K562 (cell line): Measurements from ENCODE around the gene TEX264. TPM values are rescaled to one million over a fixed set of nuclear protein-coding genes. Genes with fewer than 3 reads are reported as not detected.

Experiments used
- ATF1 ChIP-seq, 2 experiments: fragments of 450-650 bp in 1 of 2; IDR thresholded peaks; 2 replicates each; pipeline ENCODE4 v1.6.1; 2016; ENCODE audit warnings: missing compliant biosample characterization in 1 of 2, missing genetic modification characterization in 1 of 2
- CREB3L1 ChIP-seq: fragments of 450-650 bp; IDR thresholded peaks from 2 replicates; pipeline ENCODE4 v1.6.1; 2014; ENCODE audit warnings: low read depth, mild to moderate bottlenecking, moderate library complexity, borderline replicate concordance
- HNRNPLL ChIP-seq: fragments of 200-400 bp; formaldehyde crosslinking; IDR thresholded peaks from 2 replicates; pipeline ENCODE4 v1.6.1; 2017; ENCODE audit warnings: low read length, low read depth, mild to moderate bottlenecking; ENCODE audit not compliant: poor library complexity, severe bottlenecking
- KDM2B ChIP-seq: fragments of 250-450 bp; sonication (Bioruptor Pico); IDR thresholded peaks from 2 replicates; pipeline ENCODE4 v1.8.0; 2021; ENCODE audit warnings: mild to moderate bottlenecking, moderate library complexity
- L3MBTL2 ChIP-seq: fragments of 450-650 bp; IDR thresholded peaks from 2 replicates; pipeline ENCODE4 v1.6.1; 2016; ENCODE audit warnings: mild to moderate bottlenecking, moderate library complexity
- MAZ ChIP-seq, 2 experiments: fragments of 450-650 bp in 1 of 2; sonication (generic) in 1 of 2; formaldehyde crosslinking; IDR thresholded peaks in 1 of 2; conservative IDR thresholded peaks in 1 of 2; 2 replicates each; pipeline versions ENCODE4 v1.4.0 to v1.5.0; 2020; ENCODE audit warnings: mild to moderate bottlenecking in 1 of 2, missing genetic modification reagents in 1 of 2
- MYC ChIP-seq, 2 experiments: fragments of 250-450 bp in 1 of 2; sonication (Bioruptor Pico) in 1 of 2; IDR thresholded peaks; 2 replicates each; pipeline versions ENCODE4 v1.5.1 to v1.6.1; 2012 to 2021; ENCODE audit warnings: low read depth in 2 of 2, borderline replicate concordance in 1 of 2, improper control_type of control experiment in 1 of 2, low read length in 1 of 2, mild to moderate bottlenecking in 1 of 2, moderate library complexity in 1 of 2
- PML ChIP-seq: IDR thresholded peaks from 2 replicates; pipeline ENCODE4 v1.6.1; 2012; ENCODE audit warnings: low read length, inconsistent platforms
- POLR2A ChIP-seq: fragments of 450-650 bp; conservative IDR thresholded peaks from 2 replicates; pipeline ENCODE4 v1.6.1; 2016
- POLR2AphosphoS2 ChIP-seq: IDR thresholded peaks from 2 replicates; pipeline ENCODE4 v1.6.1; 2012; ENCODE audit warnings: low read length, improper control_type of control experiment
- POLR2B ChIP-seq: fragments of 450-650 bp; IDR thresholded peaks from 2 replicates; pipeline ENCODE4 v1.6.1; 2018; ENCODE audit warnings: low read depth; ENCODE audit not compliant: partially characterized antibody
- RBBP5 ChIP-seq: fragments of 200-600 bp; sonication (generic); IDR thresholded peaks from 2 replicates; pipeline ENCODE4 v1.6.1; 2012; ENCODE audit warnings: borderline replicate concordance, mild to moderate bottlenecking, low read length, control low read depth, inconsistent platforms; ENCODE audit not compliant: insufficient read depth, poor library complexity, severe bottlenecking
- SRF ChIP-seq, 2 experiments: fragments of 250-450, 450-650 bp in 1 of 2; sonication (Bioruptor Pico) in 1 of 2; sonication (generic) in 1 of 2; formaldehyde crosslinking; IDR thresholded peaks; 2 replicates each; pipeline versions ENCODE4 v1.5.0 to v1.5.1; 2020 to 2022; ENCODE audit warnings: mild to moderate bottlenecking in 1 of 2, missing genetic modification reagents in 1 of 2
- YY1 ChIP-seq, 3 experiments: IDR thresholded peaks; 2 replicates each; pipeline ENCODE4 v1.6.1; 2011; ENCODE audit warnings: low read length in 2 of 3, mild to moderate bottlenecking in 2 of 3, moderate library complexity in 2 of 3, borderline replicate concordance in 1 of 3, control low read depth in 1 of 3, low read depth in 1 of 3; ENCODE audit not compliant: insufficient read depth in 3 of 3, insufficient replicate concordance in 2 of 3, control insufficient read depth in 1 of 3, insufficient read length in 1 of 3; ENCODE audit errors: extremely low read depth in 1 of 3
- ZBTB1 ChIP-seq: sonication (generic); formaldehyde crosslinking; IDR thresholded peaks from 2 replicates; pipeline ENCODE4 v1.8.1; 2023; ENCODE audit warnings: missing genetic modification reagents, low read depth, mild to moderate bottlenecking, borderline replicate concordance
- ZNF766 ChIP-seq: fragments of 200-800 bp; sonication (Bioruptor generic); conservative IDR thresholded peaks from 2 replicates; pipeline ENCODE4 v1.6.1; 2016; ENCODE audit warnings: missing genetic modification characterization, missing compliant biosample characterization
- polyA plus RNA-seq, 8 experiments: library from polyadenylated mRNA; depleted of rRNA in 4 of 8; stranded (reverse) in 5 of 8; unstranded in 3 of 8; fragments of >200 nt; fragmentation: Nextera tagmentation in 2 of 8; fragmentation: Illumina TruSeq in 1 of 8; extraction: Ambion mirVana in 2 of 8; extraction: Trizol in 1 of 8; gene quantifications; 2 replicates each; pipeline versions ENCODE4 v1.2.1 to v1.2.3, GENCODE V29; 2011 to 2014; ENCODE audit warnings: inconsistent platforms in 1 of 8, missing spikeins in 1 of 8
- total RNA-seq, 7 experiments: library from RNA; depleted of rRNA in 6 of 7; stranded (reverse); fragments of >200 nt in 6 of 7; fragmentation: Illumina TruSeq in 2 of 7; extraction: Trizol in 2 of 7; gene quantifications; 2 replicates each; pipeline versions ENCODE4 v1.2.1 to v1.2.3, GENCODE V29; 2011 to 2021; ENCODE audit warnings: low replicate concordance in 1 of 7
- TF ChIP-seq, protein P1 (sequence below): fragments of 450-650 bp; conservative IDR thresholded peaks from 2 replicates; pipeline ENCODE4 v1.6.1; 2016; ENCODE audit warnings: missing genetic modification characterization, low read depth, mild to moderate bottlenecking, control low read depth, missing compliant biosample characterization

The TEX264 gene
- total and polyA plus RNA-seq, 9 of the 15 experiments (the other 6 are each of a cell fraction or from before 2014, with no cell fraction given), result 4.1 to 47.0 (median 31.0) TPM

- TF ChIP-seq RBBP5 (peak; percentile 18), PML (peak; percentile 48; the same call in 1 of the 2 replicates), POLR2AphosphoS2 (no peak), ATF1 (CRISPR knock-in tag; IDR thresholded peaks at IDR 0.05) (no peak), ATF1 (tag; IDR thresholded peaks at IDR 0.05) (peak; percentile 36; the same call in 1 of the 2 replicates), ZBTB1 (CRISPR knock-in tag) (no peak), CREB3L1 (0 out of 2 replicates have a peak, but pooled peaks have one; percentile 23), KDM2B (CRISPR knock-in tag) (peak; percentile 40; the same call in 1 of the 2 replicates), L3MBTL2 (no peak), SRF (CRISPR knock-in tag; IDR thresholded peaks at IDR 0.05) (no peak), POLR2B (peak; percentile 47), MYC (IDR thresholded peaks at IDR 0.05; ENCODE audit: low read depth, low read length) (peak; percentile 9; the same call in 1 of the 2 replicates), MYC (CRISPR knock-in tag; IDR thresholded peaks at IDR 0.05; ENCODE audit: borderline replicate concordance, low read depth) (no peak; the same call in 1 of the 2 replicates), HNRNPLL (peak; percentile 90), ZNF766 (CRISPR knock-in tag) (peak; percentile 41; the same call in 1 of the 2 replicates), MAZ (CRISPR knock-in tag; conservative IDR thresholded peaks at IDR 0.05 in 1 of 2, IDR thresholded peaks at IDR 0.05 in 1 of 2) (peak in 1 of 2 experiments; percentile 89; a peak in 3 of 4 replicates), POLR2A (peak; percentile 83), YY1 (IDR thresholded peaks at IDR 0.05; ENCODE audit: borderline replicate concordance in 1 of 3, control insufficient read depth in 1 of 3, extremely low read depth in 1 of 3, insufficient read depth in 3 of 3, insufficient read length in 1 of 3, insufficient replicate concordance in 2 of 3, low read depth in 1 of 3, low read length in 2 of 3) (peak in 2 of 3 experiments; percentile 63 to 66)
- TF ChIP-seq, protein P1, sequence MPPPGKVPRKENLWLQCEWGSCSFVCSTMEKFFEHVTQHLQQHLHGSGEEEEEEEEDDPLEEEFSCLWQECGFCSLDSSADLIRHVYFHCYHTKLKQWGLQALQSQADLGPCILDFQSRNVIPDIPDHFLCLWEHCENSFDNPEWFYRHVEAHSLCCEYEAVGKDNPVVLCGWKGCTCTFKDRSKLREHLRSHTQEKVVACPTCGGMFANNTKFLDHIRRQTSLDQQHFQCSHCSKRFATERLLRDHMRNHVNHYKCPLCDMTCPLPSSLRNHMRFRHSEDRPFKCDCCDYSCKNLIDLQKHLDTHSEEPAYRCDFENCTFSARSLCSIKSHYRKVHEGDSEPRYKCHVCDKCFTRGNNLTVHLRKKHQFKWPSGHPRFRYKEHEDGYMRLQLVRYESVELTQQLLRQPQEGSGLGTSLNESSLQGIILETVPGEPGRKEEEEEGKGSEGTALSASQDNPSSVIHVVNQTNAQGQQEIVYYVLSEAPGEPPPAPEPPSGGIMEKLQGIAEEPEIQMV (tag), result no peak
These were observed at the start of gene TEX264 (continued) for GRCh38 chr3:51670823-51671733.
